HepG2 (cell line): ENCODE results near the gene SERINC4. TPM values are rescaled to one million over a fixed set of nuclear protein-coding genes. Genes with fewer than 3 reads are reported as not detected.

Experiments used
- ATAD3A ChIP-seq: sonication (generic); formaldehyde crosslinking; IDR thresholded peaks from 2 replicates; pipeline ENCODE4 v1.4.0; 2020; ENCODE audit warnings: missing genetic modification reagents
- CBX5 ChIP-seq: sonication (generic); formaldehyde crosslinking; IDR thresholded peaks from 2 replicates; pipeline ENCODE4 v1.4.0; 2020; ENCODE audit warnings: missing genetic modification reagents, borderline replicate concordance
- GABPA ChIP-seq, 2 experiments: IDR thresholded peaks; 2 replicates each; pipeline ENCODE4 v1.6.1; 2011 to 2016; ENCODE audit warnings: low read depth in 2 of 2, low read length in 1 of 2, missing biosample characterization in 1 of 2, missing genetic modification characterization in 1 of 2
- GABPB1 ChIP-seq: IDR thresholded peaks from 2 replicates; pipeline ENCODE4 v1.6.1; 2016; ENCODE audit warnings: mild to moderate bottlenecking, missing genetic modification reagents, moderate library complexity, missing compliant biosample characterization
- GTF3A ChIP-seq: sonication (generic); formaldehyde crosslinking; conservative IDR thresholded peaks from 2 replicates; pipeline ENCODE4 v1.4.0; 2020; ENCODE audit warnings: mild to moderate bottlenecking, missing genetic modification reagents
- HMGA1 ChIP-seq: sonication (generic); formaldehyde crosslinking; conservative IDR thresholded peaks from 2 replicates; pipeline ENCODE4 v1.4.0; 2020; ENCODE audit warnings: missing genetic modification reagents
- HNF4A ChIP-seq: sonication (generic); formaldehyde crosslinking; IDR thresholded peaks from 2 replicates; pipeline ENCODE4 v1.4.0; 2020; ENCODE audit warnings: missing genetic modification reagents
- KDM6A ChIP-seq: IDR thresholded peaks from 2 replicates; pipeline ENCODE4 v1.6.1; 2016; ENCODE audit warnings: low read depth
- MIER3 ChIP-seq: IDR thresholded peaks from 2 replicates; pipeline ENCODE4 v1.6.1; 2016; ENCODE audit warnings: missing compliant biosample characterization, borderline replicate concordance
- MXI1 ChIP-seq: IDR thresholded peaks from 3 replicates; pipeline ENCODE4 v1.6.1; 2012; ENCODE audit warnings: low read depth, low read length, inconsistent platforms, borderline replicate concordance
- NFE2 ChIP-seq: sonication (generic); formaldehyde crosslinking; IDR thresholded peaks from 2 replicates; pipeline ENCODE4 v1.4.0; 2020; ENCODE audit warnings: missing genetic modification reagents
- TGIF2 ChIP-seq: IDR thresholded peaks from 2 replicates; pipeline ENCODE4 v1.6.1; 2016; ENCODE audit warnings: control low read depth, missing compliant biosample characterization
- ZBTB46 ChIP-seq: sonication (generic); formaldehyde crosslinking; IDR thresholded peaks from 2 replicates; pipeline ENCODE4 v1.4.0; 2020; ENCODE audit warnings: mild to moderate bottlenecking, missing genetic modification reagents, borderline replicate concordance
- ZNF235 ChIP-seq: sonication (generic); formaldehyde crosslinking; IDR thresholded peaks from 2 replicates; pipeline ENCODE4 v1.8.1; 2023; ENCODE audit warnings: mild to moderate bottlenecking, missing genetic modification reagents, borderline replicate concordance
- ZNF550 ChIP-seq: sonication (generic); formaldehyde crosslinking; IDR thresholded peaks from 2 replicates; pipeline ENCODE4 v1.4.0; 2020; ENCODE audit warnings: mild to moderate bottlenecking, missing genetic modification reagents, borderline replicate concordance
- ZSCAN22 ChIP-seq: sonication (generic); formaldehyde crosslinking; IDR thresholded peaks from 2 replicates; pipeline ENCODE4 v1.4.0; 2020; ENCODE audit warnings: mild to moderate bottlenecking, missing genetic modification reagents
- polyA plus RNA-seq, 8 experiments: library from polyadenylated mRNA; depleted of rRNA in 3 of 8; stranded (reverse) in 7 of 8; unstranded in 1 of 8; fragments of >200 nt; fragmentation: Illumina TruSeq in 4 of 8; extraction: Trizol in 4 of 8; gene quantifications; 2 replicates each; pipeline versions ENCODE4 v1.2.1 to v1.2.3, GENCODE V29; 2011 to 2016; ENCODE audit warnings: low read depth in 4 of 8, missing spikeins in 1 of 8, mixed read lengths in 1 of 8; ENCODE audit not compliant: insufficient read depth in 1 of 8
- total RNA-seq, 5 experiments: library from RNA; depleted of rRNA; stranded (reverse); fragments of >200 nt; fragmentation: Illumina TruSeq; extraction: Trizol; gene quantifications; 2 replicates each; pipeline ENCODE4 v1.2.3, GENCODE V29; 2016; ENCODE audit warnings: low read depth in 1 of 5
- TF ChIP-seq, protein P1 (sequence below): sonication (generic); formaldehyde crosslinking; IDR thresholded peaks from 2 replicates; pipeline ENCODE4 v1.8.0; 2022; ENCODE audit warnings: missing genetic modification reagents, mild to moderate bottlenecking, inconsistent platforms, borderline replicate concordance
- TF ChIP-seq, protein P2 (sequence below): IDR thresholded peaks from 2 replicates; pipeline ENCODE4 v1.6.1; 2016; ENCODE audit warnings: low read depth
- TF ChIP-seq, protein P3 (sequence below): sonication (generic); formaldehyde crosslinking; IDR thresholded peaks from 2 replicates; pipeline ENCODE4 v1.5.1; 2020; ENCODE audit warnings: mild to moderate bottlenecking, missing genetic modification reagents, borderline replicate concordance

Gene SERINC4
- total and polyA plus RNA-seq, 2 of the 13 experiments (the other 11 are each of a cell fraction or from before 2014, with no cell fraction given), result not detected

- TF ChIP-seq, protein P1, sequence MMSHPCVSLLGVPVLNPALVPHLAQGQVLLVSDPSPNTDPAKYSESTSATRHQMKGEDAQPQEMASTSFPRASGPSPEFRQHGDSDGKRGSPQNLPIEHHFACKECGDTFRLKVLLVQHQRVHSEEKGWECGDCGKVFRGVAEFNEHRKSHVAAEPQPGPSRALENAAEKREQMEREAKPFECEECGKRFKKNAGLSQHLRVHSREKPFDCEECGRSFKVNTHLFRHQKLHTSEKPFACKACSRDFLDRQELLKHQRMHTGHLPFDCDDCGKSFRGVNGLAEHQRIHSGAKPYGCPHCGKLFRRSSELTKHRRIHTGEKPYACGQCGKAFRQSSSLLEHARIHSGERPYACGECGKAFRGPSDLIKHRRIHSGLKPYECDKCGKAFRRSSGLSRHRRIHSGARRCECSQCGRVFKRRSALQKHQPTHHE (CRISPR knock-in tag), result no peak
- TF ChIP-seq MIER3, result no peak
- TF ChIP-seq, protein P2, sequence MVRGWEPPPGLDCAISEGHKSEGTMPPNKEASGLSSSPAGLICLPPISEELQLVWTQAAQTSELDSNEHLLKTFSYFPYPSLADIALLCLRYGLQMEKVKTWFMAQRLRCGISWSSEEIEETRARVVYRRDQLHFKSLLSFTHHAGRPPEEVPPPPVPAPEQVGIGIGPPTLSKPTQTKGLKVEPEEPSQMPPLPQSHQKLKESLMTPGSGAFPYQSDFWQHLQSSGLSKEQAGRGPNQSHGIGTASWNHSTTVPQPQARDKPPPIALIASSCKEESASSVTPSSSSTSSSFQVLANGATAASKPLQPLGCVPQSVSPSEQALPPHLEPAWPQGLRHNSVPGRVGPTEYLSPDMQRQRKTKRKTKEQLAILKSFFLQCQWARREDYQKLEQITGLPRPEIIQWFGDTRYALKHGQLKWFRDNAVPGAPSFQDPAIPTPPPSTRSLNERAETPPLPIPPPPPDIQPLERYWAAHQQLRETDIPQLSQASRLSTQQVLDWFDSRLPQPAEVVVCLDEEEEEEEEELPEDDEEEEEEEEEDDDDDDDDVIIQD (CRISPR knock-in tag), result 0 out of 2 replicates have a peak, but pooled peaks have one; percentile 18
- no peak for TF ChIP-seq GTF3A (CRISPR knock-in tag)
- 0 out of 2 replicates have a peak, but pooled peaks have one; percentile 31 for TF ChIP-seq TGIF2 (CRISPR knock-in tag)
- no peak for TF ChIP-seq CBX5 (CRISPR knock-in tag)
- TF ChIP-seq HMGA1, result no peak
- TF ChIP-seq ATAD3A (CRISPR knock-in tag), result no peak
- TF ChIP-seq ZNF235 (CRISPR knock-in tag), result no peak
- TF ChIP-seq KDM6A, result no peak
- TF ChIP-seq MXI1, result peak; percentile 68; the same call in 1 of the 3 replicates
- TF ChIP-seq NFE2, result no peak
- no peak for TF ChIP-seq ZNF550 (CRISPR knock-in tag)
- TF ChIP-seq GABPB1, result peak; percentile 25; the same call in 1 of the 2 replicates
- peak; percentile 69 for TF ChIP-seq HNF4A (CRISPR knock-in tag)
- TF ChIP-seq, protein P3, sequence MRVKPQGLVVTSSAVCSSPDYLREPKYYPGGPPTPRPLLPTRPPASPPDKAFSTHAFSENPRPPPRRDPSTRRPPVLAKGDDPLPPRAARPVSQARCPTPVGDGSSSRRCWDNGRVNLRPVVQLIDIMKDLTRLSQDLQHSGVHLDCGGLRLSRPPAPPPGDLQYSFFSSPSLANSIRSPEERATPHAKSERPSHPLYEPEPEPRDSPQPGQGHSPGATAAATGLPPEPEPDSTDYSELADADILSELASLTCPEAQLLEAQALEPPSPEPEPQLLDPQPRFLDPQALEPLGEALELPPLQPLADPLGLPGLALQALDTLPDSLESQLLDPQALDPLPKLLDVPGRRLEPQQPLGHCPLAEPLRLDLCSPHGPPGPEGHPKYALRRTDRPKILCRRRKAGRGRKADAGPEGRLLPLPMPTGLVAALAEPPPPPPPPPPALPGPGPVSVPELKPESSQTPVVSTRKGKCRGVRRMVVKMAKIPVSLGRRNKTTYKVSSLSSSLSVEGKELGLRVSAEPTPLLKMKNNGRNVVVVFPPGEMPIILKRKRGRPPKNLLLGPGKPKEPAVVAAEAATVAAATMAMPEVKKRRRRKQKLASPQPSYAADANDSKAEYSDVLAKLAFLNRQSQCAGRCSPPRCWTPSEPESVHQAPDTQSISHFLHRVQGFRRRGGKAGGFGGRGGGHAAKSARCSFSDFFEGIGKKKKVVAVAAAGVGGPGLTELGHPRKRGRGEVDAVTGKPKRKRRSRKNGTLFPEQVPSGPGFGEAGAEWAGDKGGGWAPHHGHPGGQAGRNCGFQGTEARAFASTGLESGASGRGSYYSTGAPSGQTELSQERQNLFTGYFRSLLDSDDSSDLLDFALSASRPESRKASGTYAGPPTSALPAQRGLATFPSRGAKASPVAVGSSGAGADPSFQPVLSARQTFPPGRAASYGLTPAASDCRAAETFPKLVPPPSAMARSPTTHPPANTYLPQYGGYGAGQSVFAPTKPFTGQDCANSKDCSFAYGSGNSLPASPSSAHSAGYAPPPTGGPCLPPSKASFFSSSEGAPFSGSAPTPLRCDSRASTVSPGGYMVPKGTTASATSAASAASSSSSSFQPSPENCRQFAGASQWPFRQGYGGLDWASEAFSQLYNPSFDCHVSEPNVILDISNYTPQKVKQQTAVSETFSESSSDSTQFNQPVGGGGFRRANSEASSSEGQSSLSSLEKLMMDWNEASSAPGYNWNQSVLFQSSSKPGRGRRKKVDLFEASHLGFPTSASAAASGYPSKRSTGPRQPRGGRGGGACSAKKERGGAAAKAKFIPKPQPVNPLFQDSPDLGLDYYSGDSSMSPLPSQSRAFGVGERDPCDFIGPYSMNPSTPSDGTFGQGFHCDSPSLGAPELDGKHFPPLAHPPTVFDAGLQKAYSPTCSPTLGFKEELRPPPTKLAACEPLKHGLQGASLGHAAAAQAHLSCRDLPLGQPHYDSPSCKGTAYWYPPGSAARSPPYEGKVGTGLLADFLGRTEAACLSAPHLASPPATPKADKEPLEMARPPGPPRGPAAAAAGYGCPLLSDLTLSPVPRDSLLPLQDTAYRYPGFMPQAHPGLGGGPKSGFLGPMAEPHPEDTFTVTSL, result no peak
- TF ChIP-seq ZSCAN22 (CRISPR knock-in tag), result no peak
- TF ChIP-seq GABPA (IDR thresholded peaks at IDR 0.05; ENCODE audit: low read depth, low read length), result no peak
- no peak; the same call in 1 of the 2 replicates for TF ChIP-seq GABPA (CRISPR knock-in tag; IDR thresholded peaks at IDR 0.05; ENCODE audit: low read depth)
- no peak for TF ChIP-seq ZBTB46 (CRISPR knock-in tag)
Observed at GRCh38 chr15:43775411-43775965, 24.5 kb downstream of the SERINC4 start (continued).
